Epithelial cell of proximal tubule (primary cell): ENCODE data around the gene TRIP13. TPM values are rescaled to one million over a fixed set of nuclear protein-coding genes. Genes with fewer than 3 reads are reported as not detected.
"Not testable (repeated sequence)": the region's sequence is repeated elsewhere in the genome, so short reads cannot be mapped to it uniquely, and the experiment has no call there.

Experiments
- DNase-seq: peaks from one replicate; pipeline ENCODE4 v3.0.0-alpha.2; 2011; ENCODE audit warnings: low read depth
- H3K4me3 ChIP-seq: 2 replicates; pipeline ENCODE4 v1.5.1; 2011; ENCODE audit warnings: low read depth, mild to moderate bottlenecking, low read length
- total RNA-seq: library from RNA; depleted of rRNA; stranded (reverse); fragments of >200 nt; gene quantifications from 2 replicates; pipeline ENCODE4 v1.2.3, GENCODE V29; 2015
- TF ChIP-seq, protein P1 (sequence below): conservative IDR thresholded peaks from 2 replicates; pipeline ENCODE4 v1.5.1; 2012; ENCODE audit warnings: low read depth, mild to moderate bottlenecking, low read length

Gene TRIP13
- total RNA-seq, 1 donor from 2014 or later, result 66.7 TPM

- DNase-seq, result no peak
- no peak overlapping the region for H3K4me3 ChIP-seq
- TF ChIP-seq, protein P1, sequence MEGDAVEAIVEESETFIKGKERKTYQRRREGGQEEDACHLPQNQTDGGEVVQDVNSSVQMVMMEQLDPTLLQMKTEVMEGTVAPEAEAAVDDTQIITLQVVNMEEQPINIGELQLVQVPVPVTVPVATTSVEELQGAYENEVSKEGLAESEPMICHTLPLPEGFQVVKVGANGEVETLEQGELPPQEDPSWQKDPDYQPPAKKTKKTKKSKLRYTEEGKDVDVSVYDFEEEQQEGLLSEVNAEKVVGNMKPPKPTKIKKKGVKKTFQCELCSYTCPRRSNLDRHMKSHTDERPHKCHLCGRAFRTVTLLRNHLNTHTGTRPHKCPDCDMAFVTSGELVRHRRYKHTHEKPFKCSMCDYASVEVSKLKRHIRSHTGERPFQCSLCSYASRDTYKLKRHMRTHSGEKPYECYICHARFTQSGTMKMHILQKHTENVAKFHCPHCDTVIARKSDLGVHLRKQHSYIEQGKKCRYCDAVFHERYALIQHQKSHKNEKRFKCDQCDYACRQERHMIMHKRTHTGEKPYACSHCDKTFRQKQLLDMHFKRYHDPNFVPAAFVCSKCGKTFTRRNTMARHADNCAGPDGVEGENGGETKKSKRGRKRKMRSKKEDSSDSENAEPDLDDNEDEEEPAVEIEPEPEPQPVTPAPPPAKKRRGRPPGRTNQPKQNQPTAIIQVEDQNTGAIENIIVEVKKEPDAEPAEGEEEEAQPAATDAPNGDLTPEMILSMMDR, result no peak
Observed at GRCh38 chr5:937151-937924, 44.7 kb downstream of the TRIP13 start.

DNA sequence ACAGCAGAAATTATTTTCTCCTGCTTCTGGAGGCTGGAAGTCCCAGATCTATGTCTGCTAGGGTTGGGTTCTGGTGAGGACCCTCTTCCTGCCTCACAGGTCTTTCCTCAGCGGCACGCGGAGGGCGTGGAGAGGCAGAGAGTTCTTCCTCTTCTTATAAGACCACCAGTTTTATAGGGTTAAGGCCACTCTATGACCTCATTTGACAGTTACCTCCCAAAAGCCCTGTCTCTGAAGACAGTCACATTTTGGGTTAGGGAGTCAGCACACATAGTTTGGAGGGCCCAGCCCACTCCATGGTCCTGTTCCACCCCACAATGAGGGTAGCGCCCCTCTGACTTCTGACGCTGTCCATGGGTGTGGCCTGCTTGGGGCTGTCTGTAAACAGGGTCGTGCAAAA is 46.7 kb downstream of the TRIP13 start:
- TF ChIP-seq, protein P1, result no peak
- DNase-seq, result no peak
- H3K4me3 ChIP-seq, result no peak overlapping the region

DNA sequence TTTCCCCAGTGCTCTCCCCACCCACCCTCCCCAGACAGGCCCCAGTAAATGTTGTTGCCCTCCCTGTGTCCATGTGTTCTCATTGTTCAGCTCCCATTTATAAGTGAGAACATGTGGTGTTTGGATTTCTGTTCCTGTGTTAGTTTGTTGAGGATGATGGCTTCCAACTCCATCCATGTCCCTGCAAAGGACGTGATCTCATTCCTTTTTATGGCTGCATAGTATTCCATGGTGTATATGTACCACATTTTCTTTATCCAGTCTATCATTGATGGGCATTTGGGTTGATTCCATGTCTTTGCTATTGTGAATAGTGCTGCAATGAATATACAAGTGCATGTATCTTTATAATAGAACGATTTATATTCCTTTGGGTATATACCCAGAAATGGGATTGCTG is 48.1 kb downstream of the TRIP13 start:
- DNase-seq, H3K4me3 ChIP-seq: not testable (repeated sequence)

DNA sequence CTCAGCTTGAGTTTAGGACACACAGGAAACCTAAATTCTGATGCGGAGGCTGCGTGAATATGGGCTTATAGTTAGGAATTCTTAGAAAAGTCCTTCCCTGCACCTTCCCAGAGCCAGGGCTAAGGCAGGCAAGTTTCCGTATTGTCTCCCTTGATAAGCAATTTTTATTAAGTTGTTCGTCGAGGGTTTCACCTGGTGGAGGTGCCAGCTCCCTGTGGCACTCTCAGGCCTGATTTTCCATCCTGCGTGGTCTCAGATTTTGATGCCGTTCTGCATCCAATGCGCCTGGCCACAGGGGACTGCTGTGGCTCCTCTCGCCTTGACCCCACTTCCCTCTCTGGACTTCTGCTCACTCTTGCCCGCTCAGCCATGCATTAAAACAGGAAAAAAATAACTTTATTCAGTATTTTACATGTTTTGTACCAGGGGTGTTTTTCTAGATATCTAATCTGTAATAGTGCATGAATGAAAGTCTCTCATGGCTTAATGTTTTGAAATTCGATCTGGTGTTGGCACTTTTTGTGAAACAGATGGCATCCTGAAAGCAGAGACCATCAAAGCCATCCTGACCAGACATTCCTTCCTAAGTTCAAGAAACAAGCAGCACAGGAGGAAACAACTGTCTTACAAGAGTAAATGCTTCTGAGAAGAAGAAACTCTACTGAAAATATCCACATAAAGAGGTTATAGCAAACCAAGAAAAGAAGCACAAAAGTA is 50.7 kb downstream of the TRIP13 start:
- TF ChIP-seq, protein P1, result no peak
- DNase-seq, result no peak
- no peak overlapping the region for H3K4me3 ChIP-seq

GRCh38 chr5:943918-944620 is 51.4 kb downstream of the TRIP13 start:
- TF ChIP-seq, protein P1, result no peak
- H3K4me3 ChIP-seq, result no peak overlapping the region
- DNase-seq, result no peak

DNA sequence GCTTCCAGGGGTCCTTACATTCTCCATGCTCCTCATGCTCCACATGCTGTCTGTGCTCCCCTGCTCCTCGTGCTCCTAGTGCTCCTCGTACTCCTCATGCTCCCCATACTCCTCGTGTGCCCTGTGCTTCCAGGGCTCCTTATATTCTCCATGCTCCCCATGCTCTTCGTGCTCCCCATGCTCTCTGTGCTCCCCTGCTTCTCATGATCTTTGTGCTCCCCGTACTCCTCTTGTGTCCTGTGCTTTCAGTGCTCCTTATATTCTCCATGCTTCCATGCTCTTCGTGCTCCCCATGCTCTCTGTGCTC is 51.9 kb downstream of the TRIP13 start:
- no peak for DNase-seq
- H3K4me3 ChIP-seq, result no peak overlapping the region
- TF ChIP-seq, protein P1, result no peak

- DNase-seq, result no peak
- TF ChIP-seq, protein P1, result no peak
- no peak overlapping the region for H3K4me3 ChIP-seq
Observed at GRCh38 chr5:944992-945685, 52.5 kb downstream of the TRIP13 start.
